B cell (primary cell): ENCODE results near the gene GGT6. TPM values are rescaled to one million over a fixed set of nuclear protein-coding genes. Genes with fewer than 3 reads are reported as not detected.

Experiments
- polyA plus RNA-seq: library from polyadenylated mRNA; depleted of rRNA; stranded (reverse); fragments of >200 nt; gene quantifications from 2 replicates; pipeline ENCODE4 v1.2.3, GENCODE V29; 2012
- total RNA-seq, 2 donors: library from RNA; stranded (reverse); fragments of 120-200 nt in 1 of 2; gene quantifications; 1 replicate in 1 of 2; 2 replicates in 1 of 2; pipeline versions ENCODE4 v1.2.3 to v1.2.4, GENCODE V29; 2013 to 2022

The GGT6 gene
- total and polyA plus RNA-seq, 2 donors (not counting 1 experiment from before 2014, with no cell fraction given), result not detected

Other genes with a start within 250 kb of the GGT6 start
- gene UBE2G1, start 193.9 kb downstream of the GGT6 start, total RNA-seq, result 76.0 and 78.1 TPM in 2 replicates
- 27.1 and 33.3 TPM in 2 replicates for gene UBE2G1, start 193.9 kb downstream of the GGT6 start, polyA plus RNA-seq
- gene SPNS3, start 126.6 kb downstream of the GGT6 start, total RNA-seq, result 0.17 and 0.44 TPM in 2 replicates
- gene SPNS3, start 126.6 kb downstream of the GGT6 start, polyA plus RNA-seq, result 0.07 and 0.52 TPM in 2 replicates
- 0.66 TPM in 1 of 2 replicates, not detected in the other for gene SPNS2, start 61.7 kb downstream of the GGT6 start, total RNA-seq
- gene SPNS2, start 61.7 kb downstream of the GGT6 start, polyA plus RNA-seq, result 0.17 and 0.48 TPM in 2 replicates
- gene MYBBP1A, start 5.2 kb downstream of the GGT6 start, total RNA-seq, result 65.8 and 72.4 TPM in 2 replicates
- gene MYBBP1A, start 5.2 kb downstream of the GGT6 start, polyA plus RNA-seq, result 72.6 and 74.4 TPM in 2 replicates
- gene SMTNL2, start 24.0 kb upstream of the GGT6 start, total RNA-seq, result not detected in 2 replicates
- gene SMTNL2, start 24.0 kb upstream of the GGT6 start, polyA plus RNA-seq, result not detected in 2 replicates
- not detected in 2 replicates for gene ALOX15, start 81.1 kb upstream of the GGT6 start, total RNA-seq
- gene ALOX15, start 81.1 kb upstream of the GGT6 start, polyA plus RNA-seq, result 0.10 and 0.13 TPM in 2 replicates
- gene PELP1, start 143.6 kb upstream of the GGT6 start, total RNA-seq, result 71.8 and 80.9 TPM in 2 replicates
- gene PELP1, start 143.6 kb upstream of the GGT6 start, polyA plus RNA-seq, result 34.9 and 46.1 TPM in 2 replicates
- gene ARRB2, start 150.1 kb upstream of the GGT6 start, total RNA-seq, result 148 and 164 TPM in 2 replicates
- gene ARRB2, start 150.1 kb upstream of the GGT6 start, polyA plus RNA-seq, result 86.8 and 111 TPM in 2 replicates
- gene MED11, start 170.9 kb upstream of the GGT6 start, total RNA-seq, result 25.5 and 30.7 TPM in 2 replicates
- 25.3 and 49.1 TPM in 2 replicates for gene MED11, start 170.9 kb upstream of the GGT6 start, polyA plus RNA-seq
- gene ZMYND15, start 179.3 kb upstream of the GGT6 start, total RNA-seq, result 2.1 and 2.5 TPM in 2 replicates
- 0.72 and 0.82 TPM in 2 replicates for gene ZMYND15, start 179.3 kb upstream of the GGT6 start, polyA plus RNA-seq
- gene CXCL16, start 179.4 kb upstream of the GGT6 start, total RNA-seq, result 19.3 and 22.0 TPM in 2 replicates
- gene CXCL16, start 179.4 kb upstream of the GGT6 start, polyA plus RNA-seq, result 10.9 and 13.8 TPM in 2 replicates
- gene TM4SF5, start 211.3 kb upstream of the GGT6 start, total RNA-seq, result not detected in 2 replicates
- gene TM4SF5, start 211.3 kb upstream of the GGT6 start, polyA plus RNA-seq, result not detected in 2 replicates
- gene VMO1, start 225.8 kb upstream of the GGT6 start, total RNA-seq, result not detected in 2 replicates
- 0.57 TPM in 1 of 2 replicates, not detected in the other for gene VMO1, start 225.8 kb upstream of the GGT6 start, polyA plus RNA-seq
- not detected in 2 replicates for gene GLTPD2, start 228.4 kb upstream of the GGT6 start, total RNA-seq
- not detected in 2 replicates for gene GLTPD2, start 228.4 kb upstream of the GGT6 start, polyA plus RNA-seq
- 55.7 and 56.0 TPM in 2 replicates for gene PSMB6, start 235.6 kb upstream of the GGT6 start, total RNA-seq
- gene PSMB6, start 235.6 kb upstream of the GGT6 start, polyA plus RNA-seq, result 65.2 and 73.2 TPM in 2 replicates
- gene PLD2, start 246.6 kb upstream of the GGT6 start, total RNA-seq, result 69.2 and 72.1 TPM in 2 replicates
- gene PLD2, start 246.6 kb upstream of the GGT6 start, polyA plus RNA-seq, result 53.1 and 54.5 TPM in 2 replicates